Measurements from ENCODE around the gene S100A1. TPM values are rescaled to one million over a fixed set of nuclear protein-coding genes. Genes with fewer than 3 reads are reported as not detected.

S100A1 gene
- total and polyA plus RNA-seq, 4 donors = 0.31 to 1.8 (median 0.91) TPM; not detected in 1

DNA sequence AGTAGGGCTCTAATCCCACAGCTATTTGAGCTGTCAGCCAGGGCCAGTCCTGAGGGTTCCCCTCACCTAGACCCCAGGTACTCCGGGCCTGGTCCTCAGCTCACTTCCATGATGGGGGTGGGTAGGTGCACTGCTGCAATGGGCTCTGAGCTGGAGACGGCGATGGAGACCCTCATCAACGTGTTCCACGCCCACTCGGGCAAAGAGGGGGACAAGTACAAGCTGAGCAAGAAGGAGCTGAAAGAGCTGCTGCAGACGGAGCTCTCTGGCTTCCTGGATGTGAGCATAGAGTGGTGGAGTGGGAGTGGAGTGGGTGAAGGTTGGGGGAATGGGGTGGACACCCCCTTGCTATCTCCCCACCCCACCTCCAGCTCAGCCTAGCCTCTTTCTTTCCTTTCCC is 2.1 kb downstream of the S100A1 start:
- Histone ChIP-seq H3K4me1 (ENCODE audit: control insufficient read depth in 5 of 5, insufficient read depth in 5 of 5, low read length in 5 of 5) (peaks cover 9 to 37% (median 21%) of the 10 kb centered on the region in 5 donors), H3K9ac (ENCODE audit: insufficient read depth in 1 of 2, low read length in 2 of 2) (no peak overlapping the region), H3K9me3 (ENCODE audit: control insufficient read depth in 4 of 4, insufficient read depth in 3 of 4, low read length in 3 of 4) (no peaks in the 10 kb centered on the region), H3K27me3 (ENCODE audit: control insufficient read depth in 3 of 3, insufficient read depth in 3 of 3, low read length in 2 of 3) (no peaks in the 10 kb centered on the region), H3K27ac (ENCODE audit: low read depth in 1 of 2, low read length in 1 of 2) (peak overlapping the region; percentile 13 to 46), H3K4me3 (no peak overlapping the region), H3K36me3 (ENCODE audit: control insufficient read depth in 4 of 4, insufficient read depth in 4 of 4, low read length in 4 of 4) (peaks cover 0 to 3% (median 0%) of the 10 kb centered on the region in 4 donors)
- DNase-seq (no peak), ATAC-seq (ENCODE audit: insufficient read depth, low FRiP score) (no peak)
- whole genome bisulfite sequencing, 2 donors = 83 to 87% methylated on average over 7 of the region's 7 CpGs
- TF ChIP-seq, protein P1, sequence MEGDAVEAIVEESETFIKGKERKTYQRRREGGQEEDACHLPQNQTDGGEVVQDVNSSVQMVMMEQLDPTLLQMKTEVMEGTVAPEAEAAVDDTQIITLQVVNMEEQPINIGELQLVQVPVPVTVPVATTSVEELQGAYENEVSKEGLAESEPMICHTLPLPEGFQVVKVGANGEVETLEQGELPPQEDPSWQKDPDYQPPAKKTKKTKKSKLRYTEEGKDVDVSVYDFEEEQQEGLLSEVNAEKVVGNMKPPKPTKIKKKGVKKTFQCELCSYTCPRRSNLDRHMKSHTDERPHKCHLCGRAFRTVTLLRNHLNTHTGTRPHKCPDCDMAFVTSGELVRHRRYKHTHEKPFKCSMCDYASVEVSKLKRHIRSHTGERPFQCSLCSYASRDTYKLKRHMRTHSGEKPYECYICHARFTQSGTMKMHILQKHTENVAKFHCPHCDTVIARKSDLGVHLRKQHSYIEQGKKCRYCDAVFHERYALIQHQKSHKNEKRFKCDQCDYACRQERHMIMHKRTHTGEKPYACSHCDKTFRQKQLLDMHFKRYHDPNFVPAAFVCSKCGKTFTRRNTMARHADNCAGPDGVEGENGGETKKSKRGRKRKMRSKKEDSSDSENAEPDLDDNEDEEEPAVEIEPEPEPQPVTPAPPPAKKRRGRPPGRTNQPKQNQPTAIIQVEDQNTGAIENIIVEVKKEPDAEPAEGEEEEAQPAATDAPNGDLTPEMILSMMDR (IDR thresholded peaks at IDR 0.05; ENCODE audit: control extremely low read depth, extremely low read depth) = no peak

DNA sequence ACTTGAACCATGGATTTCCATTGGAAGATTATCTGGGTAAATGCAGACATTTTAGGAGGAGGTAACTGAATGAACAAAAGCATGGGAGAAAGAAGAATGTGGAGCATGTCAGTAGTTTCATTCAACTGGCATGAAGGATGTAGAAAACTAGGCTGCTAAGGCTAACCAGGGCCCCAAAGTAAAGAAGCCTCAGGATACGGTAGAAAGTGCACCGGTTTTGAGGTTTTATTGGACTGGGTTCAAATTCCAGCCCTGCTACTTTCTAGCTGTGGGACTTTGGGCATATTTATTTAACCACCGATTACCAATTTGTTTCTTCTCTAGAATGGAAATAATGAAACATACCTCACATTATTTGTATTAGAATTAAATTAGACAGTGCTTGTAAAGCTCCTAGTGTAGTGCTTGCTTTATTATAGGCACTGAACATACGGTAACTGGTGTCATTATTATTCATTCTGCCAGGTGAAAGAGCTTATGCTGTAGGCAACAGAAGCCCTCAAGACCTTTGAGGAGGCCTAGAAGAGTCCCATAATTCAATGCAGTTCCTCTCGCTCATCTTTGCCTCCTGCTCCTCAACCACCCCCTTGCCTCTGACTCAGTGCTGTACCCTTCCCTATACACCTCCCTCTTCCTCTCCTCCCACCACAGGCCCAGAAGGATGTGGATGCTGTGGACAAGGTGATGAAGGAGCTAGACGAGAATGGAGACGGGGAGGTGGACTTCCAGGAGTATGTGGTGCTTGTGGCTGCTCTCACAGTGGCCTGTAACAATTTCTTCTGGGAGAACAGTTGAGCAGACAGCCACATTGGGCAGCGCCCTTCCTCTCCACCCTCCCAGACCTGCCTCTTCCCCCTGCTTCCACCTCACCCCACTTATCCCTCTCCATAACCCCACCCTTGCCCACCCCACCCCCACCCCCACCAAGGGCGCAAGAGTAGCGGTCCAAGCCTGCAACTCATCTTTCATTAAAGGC is 3.1 kb downstream of the S100A1 start:
- peaks cover 6 to 31% (median 18%) of the 10 kb centered on the region in 5 donors for H3K4me1 ChIP-seq (ENCODE audit: control insufficient read depth in 5 of 5, insufficient read depth in 5 of 5, low read length in 5 of 5)
- no peak overlapping the region for H3K4me3 ChIP-seq
- DNase-seq (no peak), ATAC-seq (ENCODE audit: insufficient read depth, low FRiP score) (no peak)
- peaks cover 0 to 7% (median 4%) of the 10 kb centered on the region in 4 donors for H3K36me3 ChIP-seq (ENCODE audit: control insufficient read depth in 4 of 4, insufficient read depth in 4 of 4, low read length in 4 of 4)
- no peak overlapping the region for H3K9ac ChIP-seq (ENCODE audit: insufficient read depth in 1 of 2, low read length in 2 of 2)
- no peaks in the 10 kb centered on the region for H3K27me3 ChIP-seq (ENCODE audit: control insufficient read depth in 3 of 3, insufficient read depth in 3 of 3, low read length in 2 of 3)
- TF ChIP-seq, protein P1 (IDR thresholded peaks at IDR 0.05; ENCODE audit: control extremely low read depth, extremely low read depth) = no peak
- WGBS, 2 donors = 78 to 88% methylated on average over 10 of the region's 10 CpGs
- peak overlapping the region in 1 of 2 donors; percentile 31 for H3K27ac ChIP-seq (ENCODE audit: low read depth in 1 of 2, low read length in 1 of 2)
- H3K9me3 ChIP-seq (ENCODE audit: control insufficient read depth in 4 of 4, insufficient read depth in 3 of 4, low read length in 3 of 4) = no peaks in the 10 kb centered on the region

DNA sequence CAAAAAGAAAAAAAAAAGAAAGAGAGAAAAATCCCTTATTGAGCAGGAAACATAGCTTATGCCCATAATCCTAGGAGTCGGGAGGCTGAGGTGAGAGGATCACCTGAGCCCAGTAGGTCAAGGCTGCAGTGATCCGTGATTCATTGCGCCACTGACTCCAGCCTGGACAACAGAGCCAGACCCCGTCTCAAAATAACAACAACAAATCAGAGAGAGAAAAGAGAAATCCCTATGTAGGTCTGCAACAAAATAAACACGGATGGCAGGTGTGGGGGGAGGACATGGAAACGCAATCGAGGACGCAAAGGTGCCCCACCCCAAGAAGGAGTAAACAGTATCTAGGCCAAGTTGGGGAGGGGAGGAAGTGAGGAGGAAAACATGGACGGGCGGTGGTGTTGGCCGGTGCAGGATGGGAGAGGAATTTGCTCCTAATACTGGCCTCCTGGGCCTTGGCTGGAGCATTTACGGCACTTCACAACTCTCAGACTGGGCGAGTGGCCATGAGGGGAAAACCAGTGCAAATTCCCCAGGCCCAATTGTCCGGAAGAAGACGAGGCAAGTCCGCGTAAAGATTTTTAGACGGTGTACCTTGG is 5.0 kb downstream of the S100A1 start:
- Histone ChIP-seq H3K27me3 (ENCODE audit: control insufficient read depth in 3 of 3, insufficient read depth in 3 of 3, low read length in 2 of 3) (no peaks in the 10 kb centered on the region), H3K9me3 (ENCODE audit: control insufficient read depth in 4 of 4, insufficient read depth in 3 of 4, low read length in 3 of 4) (no peaks in the 10 kb centered on the region), H3K9ac (ENCODE audit: insufficient read depth in 1 of 2, low read length in 2 of 2) (no peak overlapping the region), H3K4me3 (peak overlapping the region; percentile 15), H3K27ac (ENCODE audit: low read depth in 1 of 2, low read length in 1 of 2) (peak overlapping the region; percentile 83 to 99), H3K4me1 (ENCODE audit: control insufficient read depth in 5 of 5, insufficient read depth in 5 of 5, low read length in 5 of 5) (peaks cover 0 to 15% (median 14%) of the 10 kb centered on the region in 5 donors), H3K36me3 (ENCODE audit: control insufficient read depth in 4 of 4, insufficient read depth in 4 of 4, low read length in 4 of 4) (peaks cover 12 to 24% (median 17%) of the 10 kb centered on the region in 4 donors)
- TF ChIP-seq, protein P1 (IDR thresholded peaks at IDR 0.05; ENCODE audit: control extremely low read depth, extremely low read depth) = no peak
- ATAC-seq (ENCODE audit: insufficient read depth, low FRiP score) (peak; percentile 27), DNase-seq (no peak)
- 49 to 67% methylated on average over 18 of the region's 18 CpGs for WGBS, 2 donors

Measured in lung (tissue), 12 donors.